ENCODE results near the gene ATG5.
"Not testable (repeated sequence)": the region's sequence is repeated elsewhere in the genome, so short reads cannot be mapped to it uniquely, and the experiment has no call there.

Gene ATG5

DNA sequence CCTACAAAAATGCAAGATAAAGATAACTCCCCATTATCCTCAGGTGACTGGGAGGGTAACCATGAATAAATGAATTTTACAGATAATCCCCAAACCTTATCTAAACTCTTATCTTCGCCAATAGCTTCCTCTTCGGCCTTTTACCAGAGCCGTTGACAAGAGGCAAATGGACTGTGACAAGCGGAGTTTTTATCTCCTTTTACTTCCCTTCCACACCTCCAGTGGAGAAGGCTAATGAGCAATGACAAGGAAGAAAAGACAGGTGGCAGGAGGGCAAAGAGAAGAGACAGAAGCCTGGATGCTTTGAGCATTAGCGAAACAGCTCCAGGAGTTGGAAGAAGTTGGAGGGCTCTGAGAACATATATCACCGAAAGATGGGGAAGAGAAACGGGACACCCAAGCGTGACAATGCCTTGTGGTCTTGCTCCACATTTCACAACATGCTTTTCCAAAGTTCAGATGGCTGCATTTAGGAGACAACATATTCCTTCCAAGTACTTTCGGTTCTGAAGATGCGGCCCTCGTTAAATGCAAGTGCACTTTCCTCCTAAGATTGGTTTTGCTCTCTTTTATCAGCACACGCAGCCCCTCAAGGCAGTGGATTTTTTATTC lies 170.2 kb downstream of the ATG5 start:
- no peak for DNase-seq (ENCODE audit: low spot score)

DNA sequence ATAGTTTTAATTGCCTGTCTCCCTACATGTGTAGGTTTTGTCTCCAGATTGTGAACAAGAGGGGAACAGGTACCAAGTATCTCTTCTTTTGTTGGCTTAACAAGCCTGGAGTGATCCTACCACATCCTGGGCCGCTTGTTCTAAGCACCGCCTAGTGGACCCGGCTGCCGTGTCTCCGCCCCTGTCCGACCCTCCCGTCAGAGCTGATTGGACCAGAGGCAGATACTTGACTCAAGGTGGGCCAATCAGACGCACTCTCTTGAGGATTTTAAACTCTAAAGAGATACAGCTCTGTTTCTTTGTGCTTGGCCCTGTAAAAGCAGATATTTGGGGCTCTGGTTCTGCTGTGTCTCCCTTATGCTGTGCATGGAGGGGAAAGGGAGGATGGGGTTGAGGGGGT lies 171.2 kb downstream of the ATG5 start:
- DNase-seq (ENCODE audit: low spot score) = no peak

DNA sequence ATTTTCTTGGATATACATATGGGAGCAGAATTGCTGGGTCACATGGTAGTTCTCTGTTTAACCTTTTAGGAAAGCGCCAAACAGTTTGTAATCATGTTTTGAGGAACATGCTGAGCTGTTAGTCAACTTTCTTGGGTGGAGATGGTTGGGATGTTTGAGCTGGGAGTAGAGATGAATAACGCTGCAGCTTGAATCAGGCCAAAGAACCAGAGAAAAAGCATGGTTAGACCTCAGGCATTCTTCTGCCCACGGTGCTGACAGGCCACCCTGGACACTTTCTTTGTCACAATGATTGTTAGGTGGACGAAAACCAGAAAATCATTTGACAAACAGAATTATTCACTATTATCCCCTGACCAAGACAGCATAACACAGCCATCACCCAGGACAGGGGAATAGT lies 172.6 kb downstream of the ATG5 start:
- DNase-seq (ENCODE audit: low spot score) = no peak

DNA sequence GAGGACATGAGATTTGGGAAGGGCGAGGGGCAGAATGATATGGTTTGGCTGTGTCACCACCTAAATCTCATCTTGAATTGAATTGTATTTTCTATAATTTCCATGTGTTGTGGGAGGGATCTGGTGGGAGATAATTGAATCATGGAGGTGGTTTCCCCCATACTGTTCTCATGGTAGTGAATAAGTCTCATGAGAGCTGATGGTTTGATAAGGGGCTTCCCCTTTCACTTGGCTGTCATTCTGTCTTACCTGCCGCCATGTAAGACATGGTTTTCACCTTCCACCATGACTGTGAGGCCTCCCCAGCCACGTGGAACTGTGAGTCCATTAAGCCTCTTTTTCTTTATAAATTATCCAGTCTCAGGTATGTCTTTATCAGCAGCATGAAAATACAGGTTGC lies 173.1 kb downstream of the ATG5 start:
- DNase-seq (ENCODE audit: low spot score) = not testable (repeated sequence)

DNA sequence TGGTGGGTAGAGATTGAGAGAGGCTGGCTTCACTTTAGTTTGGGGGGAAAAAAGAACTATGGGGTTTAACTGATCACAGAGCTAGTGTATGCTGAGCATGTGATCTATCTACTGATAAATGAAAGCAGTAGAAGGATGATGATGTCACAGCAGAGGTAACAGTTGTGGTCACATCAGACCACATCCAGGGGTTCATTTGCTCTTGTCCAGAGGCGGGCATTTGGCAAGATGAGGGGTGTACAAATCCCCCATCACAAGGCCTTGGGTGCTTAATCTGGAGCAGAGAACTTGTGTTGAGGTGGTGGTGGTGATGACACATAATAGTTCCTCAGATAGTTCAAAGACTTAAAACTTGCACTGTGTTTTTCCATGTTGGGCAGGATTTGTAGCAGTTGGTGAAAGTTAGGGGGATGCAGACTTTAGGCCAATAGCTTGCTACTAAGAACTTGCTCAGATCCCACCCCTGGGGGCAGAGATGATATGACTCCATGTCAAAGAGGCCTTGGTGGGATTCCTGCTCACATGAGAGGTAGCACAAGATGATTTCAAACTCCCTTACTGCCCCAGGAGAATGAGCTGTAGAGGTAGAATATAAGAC lies 176.0 kb downstream of the ATG5 start:
- no peak for DNase-seq (ENCODE audit: low spot score)

DNA sequence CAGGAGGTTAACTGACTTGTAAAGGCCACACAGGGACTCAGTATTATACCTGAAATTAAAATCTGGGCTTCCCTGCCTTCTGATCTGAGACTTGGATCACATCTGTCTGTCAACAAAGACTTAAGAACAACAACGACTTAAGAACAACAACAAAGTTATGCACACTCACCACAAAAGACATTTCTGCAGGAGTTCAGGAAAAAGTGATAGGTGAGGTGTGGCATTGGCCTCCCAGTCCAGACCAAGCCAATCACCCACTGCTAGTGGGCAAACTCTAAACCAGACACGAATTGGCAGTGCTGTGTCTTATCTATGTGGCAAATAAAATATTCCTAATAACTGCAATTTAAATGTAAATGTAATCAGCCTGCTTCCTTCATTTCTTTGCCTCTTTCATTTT lies 178.1 kb downstream of the ATG5 start:
- DNase-seq (ENCODE audit: low spot score) = no peak

DNA sequence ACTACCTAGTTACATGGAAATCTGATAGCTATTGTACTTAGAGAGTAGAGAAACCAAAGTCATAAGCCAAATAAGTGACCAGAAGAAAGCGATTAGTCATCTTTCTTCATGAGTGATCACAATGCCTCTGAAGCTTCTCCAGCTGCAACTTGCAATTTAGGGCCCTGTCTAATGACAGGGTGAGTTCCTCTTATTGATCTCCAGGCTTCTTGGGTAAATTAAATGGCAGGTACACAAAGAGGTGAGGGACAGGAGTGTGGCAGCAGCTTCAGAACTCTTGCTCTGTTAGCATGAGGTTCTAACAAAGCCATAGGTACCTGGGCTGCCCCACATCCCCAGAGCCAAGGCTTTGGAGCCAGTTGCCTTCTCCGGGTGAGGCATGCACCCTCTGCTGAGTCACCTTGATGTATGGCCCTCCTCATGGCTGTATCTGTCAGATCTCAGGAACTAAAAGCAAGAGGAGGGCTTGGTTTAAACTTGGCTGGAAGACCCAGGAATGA lies 178.7 kb downstream of the ATG5 start:
- no peak for DNase-seq (ENCODE audit: low spot score)

DNA sequence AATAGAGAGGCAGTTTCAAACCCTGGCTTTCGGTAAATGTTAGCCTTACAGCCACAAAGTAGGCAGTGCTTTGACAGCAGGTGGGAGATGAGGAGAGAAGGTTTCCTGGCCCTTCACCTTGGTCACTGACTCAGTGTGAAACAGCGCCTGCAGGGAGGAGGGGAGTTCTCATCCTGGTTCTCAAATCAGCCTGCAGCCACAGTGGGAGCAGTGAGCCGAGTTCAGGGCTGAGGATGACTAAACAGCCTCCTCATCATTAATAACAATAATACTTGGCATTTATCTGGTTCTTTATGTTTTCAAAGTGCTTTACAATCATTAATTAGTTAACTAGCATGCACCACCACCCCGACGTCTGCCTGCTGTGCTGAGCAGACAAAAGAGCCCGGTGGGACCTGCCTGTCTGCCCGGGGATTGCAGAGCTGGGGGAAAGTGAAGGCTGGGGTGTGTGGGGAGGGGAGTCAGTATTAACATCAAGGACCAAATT lies 179.8 kb downstream of the ATG5 start:
- DNase-seq (ENCODE audit: low spot score) = no peak

DNA sequence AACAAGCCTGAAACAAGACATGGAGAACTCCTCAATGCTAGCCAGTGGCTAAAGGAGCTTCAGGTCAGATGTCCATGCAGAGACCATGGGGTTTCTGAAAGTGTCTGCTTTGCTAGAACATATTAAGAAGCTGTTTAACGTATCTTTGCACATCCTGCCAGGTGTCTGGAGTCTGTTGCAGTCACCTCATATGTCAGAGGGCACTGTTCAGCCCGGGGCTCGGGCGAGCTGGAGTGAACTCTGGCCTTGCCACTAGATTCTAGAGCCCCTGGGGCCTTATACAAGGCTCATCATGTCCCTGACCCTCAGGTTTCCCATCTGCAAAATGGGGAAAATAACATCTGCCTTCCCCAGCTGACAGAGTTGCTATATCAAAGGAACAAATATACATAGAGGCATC lies 180.4 kb downstream of the ATG5 start:
- DNase-seq (ENCODE audit: low spot score) = peak; percentile 29

DNA sequence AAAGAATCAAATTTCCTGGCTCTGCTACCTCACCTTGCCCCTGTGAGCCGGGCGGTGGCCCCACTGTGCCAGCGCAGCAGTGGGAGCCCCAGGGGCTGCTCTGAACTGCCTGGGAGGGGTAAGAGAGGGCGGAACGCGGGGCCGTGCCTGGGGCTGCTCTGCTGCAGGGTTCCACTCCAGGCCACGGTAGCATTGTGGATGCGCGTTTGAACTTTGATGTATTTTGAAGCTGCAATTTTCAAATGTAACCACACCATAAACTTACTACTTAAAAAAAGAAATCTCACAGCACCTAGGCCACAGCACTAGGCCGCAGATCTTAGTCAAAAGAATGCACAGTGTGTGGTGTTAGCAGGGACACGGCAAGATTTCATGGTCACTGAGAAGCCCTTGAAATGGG lies 181.9 kb downstream of the ATG5 start:
- no peak for DNase-seq (ENCODE audit: low spot score)

DNA sequence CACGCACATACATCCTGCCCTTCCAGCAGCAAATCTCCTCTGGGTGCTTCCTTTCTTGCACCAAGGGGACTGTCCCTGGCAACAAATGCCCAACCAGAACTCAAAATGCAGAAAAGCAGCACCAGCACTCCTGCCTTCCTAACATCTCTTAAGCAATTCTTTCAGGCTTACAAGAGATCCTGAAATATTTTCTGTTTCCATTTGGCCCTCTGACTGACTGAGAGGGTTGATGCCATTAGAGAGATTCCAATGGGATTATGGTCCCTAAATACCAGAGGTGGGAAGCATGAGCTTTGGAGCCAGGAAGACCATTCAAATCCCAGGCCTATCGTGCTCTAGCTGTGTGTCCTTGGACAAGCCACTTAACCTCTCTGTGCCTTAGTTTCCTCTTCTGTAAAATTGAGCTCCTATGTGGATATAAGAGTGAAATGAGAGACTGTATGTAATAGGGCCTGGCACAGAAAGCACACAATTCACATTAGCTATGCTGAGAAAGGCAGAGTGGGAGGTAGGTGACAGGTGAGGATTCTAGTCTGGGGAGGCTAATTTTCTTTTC lies 182.6 kb downstream of the ATG5 start:
- DNase-seq (ENCODE audit: low spot score) = no peak

DNA sequence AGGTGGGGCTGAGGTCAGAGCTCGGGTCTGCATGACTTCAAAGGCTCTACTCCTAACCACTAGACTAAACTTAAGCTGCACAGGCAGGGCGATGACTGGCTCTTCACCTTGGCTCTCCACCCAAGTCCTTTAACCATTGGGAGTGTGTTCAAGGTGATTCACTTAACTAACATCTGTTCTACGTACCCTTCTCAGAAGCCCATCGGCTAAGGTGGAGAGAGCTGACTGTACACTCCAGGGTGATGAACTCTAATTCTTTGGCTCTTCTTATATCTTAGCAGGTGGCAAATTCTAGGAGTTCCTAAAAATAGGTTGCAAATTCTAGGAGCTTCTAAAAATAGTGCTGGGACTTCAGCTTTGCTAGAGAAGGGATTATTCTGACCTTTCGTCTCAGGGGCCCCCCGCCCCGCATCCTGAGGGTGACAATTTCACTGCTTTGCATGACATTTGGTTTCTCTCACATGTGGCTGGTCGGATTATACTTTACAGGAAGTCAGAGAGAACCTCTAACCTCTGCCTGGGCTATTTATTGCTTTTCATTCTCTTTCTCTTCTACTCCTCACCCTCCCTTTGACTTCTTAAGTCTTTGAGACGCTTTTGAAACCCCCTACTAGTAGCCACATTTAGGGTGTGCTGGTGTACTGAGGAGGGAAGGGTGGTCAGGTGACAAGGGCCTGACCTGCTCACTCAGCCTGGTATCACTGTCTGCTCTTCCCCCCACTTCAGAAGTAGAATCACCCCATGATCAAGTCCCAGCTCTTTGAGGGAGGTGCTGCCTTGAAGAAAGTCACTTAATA lies 183.9 kb downstream of the ATG5 start:
- peak; percentile 52 for DNase-seq (ENCODE audit: low spot score)

DNA sequence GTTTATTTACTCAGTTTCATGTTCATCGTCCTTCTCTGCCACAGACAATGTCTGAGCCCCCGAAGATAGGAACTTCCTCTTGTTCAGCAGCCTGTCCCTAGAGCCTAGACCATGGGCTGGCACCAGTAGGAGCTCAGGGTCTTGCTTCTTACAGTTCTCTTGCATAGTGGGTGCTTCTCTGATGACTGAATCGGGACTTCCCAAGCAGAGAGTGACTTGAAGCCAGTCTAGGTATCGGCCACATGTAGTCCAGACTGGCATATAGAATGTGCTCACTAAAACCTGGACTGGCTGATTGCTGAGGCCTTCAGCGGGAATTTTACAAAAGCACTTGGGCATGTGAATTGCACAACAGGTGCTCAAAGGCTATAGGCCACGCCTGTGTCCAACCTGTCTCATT lies 187.4 kb downstream of the ATG5 start:
- no peak for DNase-seq (ENCODE audit: low spot score)

DNA sequence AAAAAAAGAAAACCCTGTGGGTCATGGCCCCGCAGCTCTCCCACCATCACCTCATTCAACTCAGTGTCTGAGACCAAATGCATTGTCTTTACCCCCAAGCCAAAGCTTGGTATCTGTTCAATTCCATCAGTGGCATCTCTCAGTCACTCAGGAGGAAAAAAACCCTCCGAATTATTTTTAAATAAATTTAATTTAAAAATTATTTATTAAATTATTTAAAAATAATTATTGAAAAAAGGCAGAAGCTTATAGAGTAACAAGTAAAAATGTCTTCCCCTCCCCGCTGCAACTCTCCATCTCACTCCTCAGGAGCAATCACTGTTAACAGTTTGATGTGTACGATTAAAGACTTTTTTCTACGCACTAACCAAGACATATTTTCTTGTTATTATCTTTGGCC lies 188.7 kb downstream of the ATG5 start:
- no peak for DNase-seq (ENCODE audit: low spot score)

DNA sequence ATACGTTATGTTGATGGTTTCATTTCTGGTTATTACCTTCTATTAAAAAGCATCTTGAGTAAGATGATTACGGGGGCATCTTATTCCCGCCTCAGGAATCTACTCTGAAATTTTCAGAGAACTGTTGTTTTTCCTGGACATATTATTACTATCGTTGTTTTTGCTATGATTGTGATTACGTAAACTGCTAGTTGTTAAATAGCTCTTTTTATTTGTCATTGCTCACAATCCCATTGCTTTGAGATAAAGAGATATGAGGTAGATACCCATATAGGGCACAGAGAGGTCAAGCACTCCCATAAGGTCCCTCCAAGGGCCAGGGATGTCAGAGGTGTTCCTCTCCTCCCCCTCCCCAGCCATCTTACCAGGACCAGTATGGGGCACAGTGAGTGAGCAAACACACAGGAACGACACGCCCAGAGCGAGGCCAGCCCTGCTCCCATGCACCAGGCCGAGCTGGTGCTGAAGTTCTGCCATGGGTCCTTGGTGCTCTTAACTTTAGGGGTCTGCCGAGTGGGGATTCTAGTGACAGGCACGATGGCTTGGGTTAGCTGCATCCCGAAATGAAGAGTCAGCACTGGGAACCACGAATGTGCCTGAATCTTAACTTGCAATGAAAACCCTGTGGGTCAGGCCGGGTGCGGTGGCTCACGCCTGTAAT lies 189.5 kb downstream of the ATG5 start:
- DNase-seq (ENCODE audit: low spot score) = no peak

DNA sequence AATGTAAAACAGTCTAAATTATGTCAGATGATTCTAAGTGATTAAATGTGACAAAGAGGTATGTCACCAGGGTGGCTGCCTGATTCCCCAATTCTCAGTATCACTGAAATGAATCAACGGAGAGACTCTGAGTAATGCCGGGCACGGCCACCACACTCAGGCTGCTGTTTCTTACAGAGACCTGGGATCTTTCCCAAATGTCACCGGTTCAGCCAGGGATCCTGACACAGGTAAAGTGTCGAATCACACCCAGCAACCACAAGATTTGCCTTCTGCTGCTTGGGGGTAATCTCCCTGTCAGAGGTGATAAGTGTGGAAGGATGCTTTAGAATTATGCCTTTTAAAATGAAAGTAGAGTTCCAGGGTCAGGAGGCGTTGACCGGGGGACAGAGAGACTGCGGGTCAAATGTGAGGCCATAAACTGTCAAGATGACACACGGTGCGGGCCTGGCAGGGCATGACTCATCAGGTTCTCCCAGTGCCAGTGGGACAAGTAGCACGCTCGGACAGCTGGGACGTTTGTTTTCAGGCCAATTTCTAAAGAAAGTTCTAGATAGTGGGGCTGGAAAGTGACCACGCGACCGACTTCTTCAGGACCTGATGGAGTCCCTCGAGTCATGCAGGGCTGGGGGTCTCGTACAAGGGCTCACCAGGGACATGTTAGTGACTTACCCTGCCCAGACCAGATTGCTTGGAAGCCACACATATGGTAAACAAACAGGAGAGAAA lies 190.5 kb downstream of the ATG5 start:
- no peak for DNase-seq (ENCODE audit: low spot score)
